Left ventricle myocardium inferior (tissue), 1 donor: ENCODE measurements around the gene GPR146. TPM values are rescaled to one million over a fixed set of nuclear protein-coding genes. Genes with fewer than 3 reads are reported as not detected.
"Not testable (repeated sequence)": the region's sequence is repeated elsewhere in the genome, so short reads cannot be mapped to it uniquely, and the experiment has no call there.

Experiments
- DNase-seq: peaks from one replicate; pipeline ENCODE4 v3.0.0-alpha.2; 2020
- H3K27ac ChIP-seq: fragments of 200-600 bp; replicated peaks from 2 replicates; pipeline ENCODE4 v1.8.0; 2021
- H3K27me3 ChIP-seq: fragments of 200-600 bp; 2 replicates; pipeline ENCODE4 v1.8.0; 2021; ENCODE audit warnings: low read depth
- H3K36me3 ChIP-seq: fragments of 200-600 bp; 2 replicates; pipeline ENCODE4 v1.8.0; 2021
- H3K4me1 ChIP-seq: fragments of 200-600 bp; 2 replicates; pipeline ENCODE4 v1.8.0; 2021
- H3K4me3 ChIP-seq: fragments of 200-600 bp; 2 replicates; pipeline ENCODE4 v1.8.0; 2021; ENCODE audit warnings: mild to moderate bottlenecking, moderate library complexity
- H3K9me3 ChIP-seq: fragments of 200-600 bp; replicated peaks from 2 replicates; pipeline ENCODE4 v1.8.0; 2021
- intact Hi-C: fragments of 100-400 bp; cut with micrococcal nuclease; formaldehyde crosslinking; loops from one replicate; pipeline ENCODE4 v1.11.0; 2022
- total RNA-seq: library from RNA; stranded (reverse); fragmentation: NEBNext Ultra II Directional; extraction: Animal tissue kit (Norgen Biotek cat#: 25700); gene quantifications from one replicate; pipeline ENCODE4 v1.2.1, GENCODE V29; 2021
- TF ChIP-seq, protein P1 (sequence below): fragments of 200-600 bp; IDR thresholded peaks from 2 replicates; pipeline ENCODE4 v1.8.0; 2021; ENCODE audit warnings: antibody characterized with exemption, mild to moderate bottlenecking, borderline replicate concordance
- donor health status: DM: no; HTN: yes; CAD: no; lungs with severe emphysema.

Gene GPR146
- total RNA-seq, 1 donor from 2014 or later, result 29.8 TPM

DNA sequence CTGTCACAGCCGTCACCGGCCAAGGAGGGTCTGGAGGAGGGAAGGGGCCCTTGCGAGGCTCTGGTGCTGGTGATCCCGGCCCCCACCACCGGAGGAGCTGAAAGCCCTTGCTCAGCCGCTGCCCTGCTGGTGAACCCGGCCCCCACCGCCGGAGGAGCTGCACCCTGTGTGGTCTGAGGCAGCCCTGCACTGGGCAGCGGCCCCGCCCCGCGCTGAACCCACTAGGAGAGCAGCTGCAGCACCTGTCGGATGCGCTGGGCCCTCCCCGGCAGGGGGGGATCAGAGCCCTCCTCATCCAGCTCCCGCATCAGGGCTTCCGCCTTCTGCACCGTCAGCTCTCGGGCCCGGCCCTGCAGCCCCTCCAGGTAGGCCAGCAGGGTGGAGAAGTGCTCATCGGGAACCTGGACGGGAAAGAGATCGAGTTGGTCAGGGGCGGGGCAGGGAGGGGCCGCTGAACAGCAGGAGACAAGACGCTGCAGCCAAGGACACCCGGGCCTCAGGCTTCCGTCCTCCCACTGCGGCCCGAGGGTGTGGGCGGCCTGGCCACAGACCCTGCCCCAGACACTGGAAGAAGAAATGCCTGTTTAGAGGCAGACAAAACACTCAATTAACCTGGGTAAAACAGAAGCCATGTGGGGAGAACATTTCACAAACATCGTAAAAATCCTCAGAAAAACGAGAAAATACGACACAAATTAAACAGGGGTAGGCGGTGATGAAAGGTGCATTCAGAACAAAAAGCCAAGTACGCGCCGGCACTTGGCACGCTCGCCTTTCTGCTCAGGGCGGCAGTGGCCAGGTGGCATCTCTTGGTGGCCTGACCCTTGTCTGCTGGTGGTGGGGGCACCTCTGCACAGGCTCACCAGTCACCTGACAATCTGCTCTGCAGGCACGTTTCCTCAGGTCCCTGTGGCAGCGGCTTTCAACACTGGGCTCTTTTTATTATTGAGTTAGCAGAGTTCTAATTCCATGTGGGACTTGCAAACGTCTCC lies 46.6 kb upstream of the GPR146 start:
- H3K9me3 ChIP-seq, result no peaks in the 10 kb centered on the region
- intact Hi-C loops, result no loop called here
- peaks cover 29% of the 10 kb centered on the region for H3K36me3 ChIP-seq
- TF ChIP-seq, protein P1, sequence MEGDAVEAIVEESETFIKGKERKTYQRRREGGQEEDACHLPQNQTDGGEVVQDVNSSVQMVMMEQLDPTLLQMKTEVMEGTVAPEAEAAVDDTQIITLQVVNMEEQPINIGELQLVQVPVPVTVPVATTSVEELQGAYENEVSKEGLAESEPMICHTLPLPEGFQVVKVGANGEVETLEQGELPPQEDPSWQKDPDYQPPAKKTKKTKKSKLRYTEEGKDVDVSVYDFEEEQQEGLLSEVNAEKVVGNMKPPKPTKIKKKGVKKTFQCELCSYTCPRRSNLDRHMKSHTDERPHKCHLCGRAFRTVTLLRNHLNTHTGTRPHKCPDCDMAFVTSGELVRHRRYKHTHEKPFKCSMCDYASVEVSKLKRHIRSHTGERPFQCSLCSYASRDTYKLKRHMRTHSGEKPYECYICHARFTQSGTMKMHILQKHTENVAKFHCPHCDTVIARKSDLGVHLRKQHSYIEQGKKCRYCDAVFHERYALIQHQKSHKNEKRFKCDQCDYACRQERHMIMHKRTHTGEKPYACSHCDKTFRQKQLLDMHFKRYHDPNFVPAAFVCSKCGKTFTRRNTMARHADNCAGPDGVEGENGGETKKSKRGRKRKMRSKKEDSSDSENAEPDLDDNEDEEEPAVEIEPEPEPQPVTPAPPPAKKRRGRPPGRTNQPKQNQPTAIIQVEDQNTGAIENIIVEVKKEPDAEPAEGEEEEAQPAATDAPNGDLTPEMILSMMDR, result no peak
- DNase-seq, result no peak
- H3K4me1 ChIP-seq, result peaks cover 9% of the 10 kb centered on the region
- no peaks in the 10 kb centered on the region for H3K27me3 ChIP-seq
- H3K27ac ChIP-seq, result no peak overlapping the region
- no peak overlapping the region for H3K4me3 ChIP-seq

DNA sequence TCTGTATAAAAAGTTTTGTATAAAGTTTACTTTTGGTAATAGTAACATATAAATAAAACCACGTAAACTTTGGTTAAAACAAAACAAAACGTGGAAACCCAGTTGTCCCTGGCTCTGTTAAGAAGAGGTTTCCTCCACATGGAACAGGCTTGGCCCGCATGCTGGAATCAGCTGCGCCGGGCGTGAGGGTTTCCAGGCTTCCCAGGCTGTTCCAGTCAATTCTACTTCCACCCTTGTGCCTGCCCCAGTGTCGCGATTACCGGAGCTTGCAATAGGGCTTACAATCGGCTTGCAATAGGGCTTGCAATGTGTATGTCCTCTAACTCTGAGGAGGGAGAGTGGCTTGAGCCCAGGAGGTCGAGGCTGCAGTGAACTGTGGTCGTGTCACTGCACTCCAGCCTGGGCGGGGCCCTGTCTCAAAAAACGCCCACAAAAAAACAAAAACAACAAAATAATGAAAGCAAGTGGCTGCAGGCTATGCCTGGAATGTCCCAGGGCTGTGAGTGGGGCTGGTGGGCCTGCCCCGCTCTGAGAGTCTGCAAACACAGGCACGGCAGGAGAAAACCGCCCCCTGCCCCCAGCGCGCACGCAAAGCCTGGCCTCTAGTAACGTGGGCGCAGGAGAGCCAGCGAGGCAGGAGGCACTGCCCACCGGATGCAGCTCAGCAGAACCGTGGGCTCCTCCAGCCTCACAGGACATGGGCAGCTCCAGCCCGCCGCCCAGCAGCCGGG lies 45.0 kb upstream of the GPR146 start:
- Histone ChIP-seq H3K27me3 (no peaks in the 10 kb centered on the region), H3K36me3 (peaks cover 29% of the 10 kb centered on the region), H3K4me3 (no peak overlapping the region), H3K4me1 (peaks cover 4% of the 10 kb centered on the region), H3K27ac (no peak overlapping the region), H3K9me3 (no peaks in the 10 kb centered on the region)
- intact Hi-C loops, result no loop called here
- TF ChIP-seq, protein P1, result no peak
- DNase-seq, result no peak

DNA sequence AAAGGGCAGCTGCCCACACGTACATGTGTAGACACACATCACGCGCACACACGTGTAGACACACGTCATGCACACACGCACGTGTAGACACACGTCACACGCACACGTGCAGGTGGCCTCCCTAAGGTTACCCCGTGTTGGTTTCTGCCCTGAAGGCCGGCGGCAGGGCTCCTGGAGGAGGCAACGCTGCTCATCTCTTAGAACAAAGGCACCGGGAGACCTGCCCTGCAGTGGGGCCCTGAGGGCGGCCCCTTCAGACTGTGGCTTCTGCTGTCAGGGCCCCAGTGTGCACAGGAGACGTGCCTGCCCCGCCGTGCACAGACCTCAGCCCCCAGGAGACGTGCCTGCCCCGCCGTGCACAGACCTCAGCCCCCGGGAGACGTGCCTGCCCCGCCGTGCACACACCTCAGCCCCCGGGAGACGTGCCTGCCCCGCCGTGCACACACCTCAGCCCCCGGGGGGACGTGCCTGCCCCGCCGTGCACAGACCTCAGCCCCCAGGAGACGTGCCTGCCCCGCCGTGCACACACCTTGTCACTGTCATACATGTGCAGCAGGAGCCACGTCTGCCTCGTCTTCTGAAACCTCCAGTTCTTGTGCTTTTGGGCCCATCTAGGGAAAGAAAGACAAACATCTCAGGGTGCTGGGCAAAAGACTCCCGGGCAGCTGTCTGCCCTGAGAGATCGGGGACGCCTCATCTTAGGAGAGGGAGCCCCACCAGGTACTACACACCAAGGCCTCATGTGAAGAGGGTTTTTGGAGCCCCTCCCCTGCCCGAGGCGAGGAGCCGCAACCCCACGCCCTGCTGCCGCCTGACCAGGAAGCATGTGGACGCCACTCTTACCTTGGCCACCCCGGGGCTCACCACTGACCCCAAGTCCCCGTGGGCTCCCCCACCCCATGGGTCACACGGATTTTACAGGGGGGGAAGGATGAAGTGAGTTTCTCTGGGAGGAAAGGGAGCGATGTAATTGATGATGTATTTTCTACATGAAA lies 44.1 kb upstream of the GPR146 start:
- TF ChIP-seq, protein P1, result no peak
- Histone ChIP-seq H3K9me3 (no peaks in the 10 kb centered on the region), H3K36me3 (peaks cover 29% of the 10 kb centered on the region), H3K4me3 (no peak overlapping the region), H3K4me1 (peaks cover 8% of the 10 kb centered on the region), H3K27ac (no peak overlapping the region), H3K27me3 (no peaks in the 10 kb centered on the region)
- intact Hi-C loops, result no loop called here
- no peak for DNase-seq

DNA sequence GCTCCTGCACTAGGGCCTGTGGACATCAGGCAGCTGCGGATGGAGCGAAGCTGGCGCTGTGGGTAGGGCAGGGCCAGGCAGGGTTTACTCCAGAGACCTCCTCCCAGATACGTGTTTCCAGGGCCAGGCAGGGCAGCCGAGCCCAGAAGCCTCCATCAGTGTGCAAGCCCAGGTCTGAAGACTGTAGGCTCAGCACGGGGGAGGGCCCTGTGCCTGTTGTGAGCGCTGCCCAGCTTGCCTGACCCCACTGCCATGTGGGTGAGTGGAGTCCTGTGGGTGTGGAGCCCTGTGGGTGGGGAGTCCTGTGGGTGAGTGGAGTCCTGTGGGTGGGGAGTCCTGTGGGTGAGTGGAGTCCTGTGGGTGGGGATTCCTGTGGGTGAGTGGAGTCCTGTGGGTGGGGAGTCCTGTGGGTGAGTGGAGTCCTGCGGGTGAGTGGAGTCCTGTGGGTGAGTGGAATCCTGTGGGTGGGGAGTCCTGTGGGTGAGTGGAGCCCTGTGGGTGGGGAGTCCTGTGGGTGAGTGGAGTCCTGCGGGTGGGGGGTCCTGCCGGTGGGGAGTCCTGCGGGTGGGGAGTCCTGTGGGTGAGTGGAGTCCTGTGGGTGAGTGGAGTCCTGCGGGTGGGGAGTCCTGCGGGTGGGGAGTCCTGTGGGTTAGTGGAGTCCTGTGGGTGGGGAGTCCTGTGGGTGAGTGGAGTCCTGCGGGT lies 43.1 kb upstream of the GPR146 start:
- H3K4me1 ChIP-seq, H3K9me3 ChIP-seq, H3K27ac ChIP-seq, H3K27me3 ChIP-seq, DNase-seq, H3K4me3 ChIP-seq, intact Hi-C loops: not testable (repeated sequence)
- peaks cover 25% of the 10 kb centered on the region for H3K36me3 ChIP-seq

DNA sequence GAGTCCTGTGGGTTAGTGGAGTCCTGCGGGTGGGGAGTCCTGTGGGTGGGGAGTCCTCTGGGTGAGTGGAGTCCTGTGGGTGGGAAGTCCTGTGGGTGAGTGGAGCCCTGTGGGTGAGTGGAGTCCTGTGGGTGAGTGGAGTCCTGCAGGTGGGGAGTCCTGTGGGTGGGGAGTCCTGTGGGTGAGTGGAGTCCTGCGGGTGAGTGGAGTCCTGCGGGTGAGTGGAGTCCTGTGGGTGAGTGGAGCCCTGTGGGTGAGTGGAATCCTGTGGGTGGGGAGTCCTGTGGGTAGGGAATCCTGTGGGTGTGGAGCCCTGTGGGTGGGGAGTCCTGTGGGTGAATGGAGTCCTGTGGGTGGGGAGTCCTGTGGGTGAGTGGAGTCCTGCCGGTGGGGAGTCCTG lies 42.3 kb upstream of the GPR146 start:
- H3K9me3 ChIP-seq, H3K27ac ChIP-seq, H3K4me1 ChIP-seq, DNase-seq, H3K27me3 ChIP-seq, H3K4me3 ChIP-seq, intact Hi-C loops: not testable (repeated sequence)
- peaks cover 24% of the 10 kb centered on the region for H3K36me3 ChIP-seq

DNA sequence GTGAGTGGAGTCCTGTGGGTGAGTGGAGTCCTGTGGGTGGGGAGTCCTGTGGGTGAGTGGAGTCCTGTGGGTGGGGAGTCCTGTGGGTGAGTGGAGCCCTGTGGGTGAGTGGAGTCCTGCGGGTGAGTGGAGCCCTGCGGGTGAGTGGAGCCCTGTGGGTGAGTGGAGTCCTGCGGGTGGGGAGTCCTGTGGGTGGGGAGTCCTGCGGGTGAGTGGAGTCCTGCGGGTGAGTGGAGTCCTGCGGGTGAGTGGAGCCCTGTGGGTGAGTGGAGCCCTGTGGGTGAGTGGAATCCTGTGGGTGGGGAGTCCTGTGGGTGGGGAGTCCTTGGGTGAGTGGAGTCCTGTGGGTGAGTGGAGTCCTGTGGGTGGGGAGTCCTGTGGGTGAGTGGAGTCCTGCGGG lies 41.9 kb upstream of the GPR146 start:
- H3K4me1 ChIP-seq, H3K27ac ChIP-seq, DNase-seq, H3K9me3 ChIP-seq, H3K4me3 ChIP-seq, H3K27me3 ChIP-seq, intact Hi-C loops: not testable (repeated sequence)
- H3K36me3 ChIP-seq, result peaks cover 24% of the 10 kb centered on the region
